GM23248 (cell line): ENCODE results near the gene TIMM44.

Experiments
- EZH2 ChIP-seq: fragments of 200-600 bp; sonication (generic); IDR thresholded peaks from 2 replicates; pipeline ENCODE4 v1.6.1; 2018; ENCODE audit warnings: antibody characterized with exemption, mild to moderate bottlenecking; ENCODE audit not compliant: insufficient read depth, poor library complexity, severe bottlenecking
- EZH2phosphoT487 ChIP-seq: fragments of 200-600 bp; sonication (generic); IDR thresholded peaks from 2 replicates; pipeline ENCODE4 v1.6.1; 2018; ENCODE audit warnings: antibody characterized with exemption, moderate library complexity, mild to moderate bottlenecking, low read depth; ENCODE audit not compliant: insufficient read depth

DNA sequence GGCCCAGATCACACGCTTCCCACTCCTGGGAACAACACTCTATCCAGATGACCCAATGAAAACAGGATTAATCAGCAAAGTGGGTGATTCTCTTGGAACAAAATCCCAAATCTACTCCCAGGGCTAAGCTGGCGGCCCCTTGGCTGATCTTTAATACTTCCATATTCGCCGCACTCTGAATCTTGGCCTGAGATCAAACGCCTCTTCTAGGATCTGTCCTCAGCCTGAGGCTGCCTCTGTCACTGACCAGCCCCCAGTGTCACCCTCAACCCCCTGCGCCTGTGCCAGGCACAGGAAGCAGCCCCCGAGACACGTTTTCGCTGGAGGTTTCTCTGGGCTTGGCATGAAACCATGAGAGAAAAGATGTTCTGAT lies 15.1 kb downstream of the TIMM44 start:
- TF ChIP-seq EZH2phosphoT487 (no peak), EZH2 (no peak)
